IPS-NIHi7 (cell line): ENCODE data around the gene ITGAX.

Experiments
- DNase-seq: peaks from one replicate; pipeline ENCODE4 v3.0.0; 2012; ENCODE audit warnings: mixed read lengths; ENCODE audit errors: extremely low spot score

ITGAX gene

DNA sequence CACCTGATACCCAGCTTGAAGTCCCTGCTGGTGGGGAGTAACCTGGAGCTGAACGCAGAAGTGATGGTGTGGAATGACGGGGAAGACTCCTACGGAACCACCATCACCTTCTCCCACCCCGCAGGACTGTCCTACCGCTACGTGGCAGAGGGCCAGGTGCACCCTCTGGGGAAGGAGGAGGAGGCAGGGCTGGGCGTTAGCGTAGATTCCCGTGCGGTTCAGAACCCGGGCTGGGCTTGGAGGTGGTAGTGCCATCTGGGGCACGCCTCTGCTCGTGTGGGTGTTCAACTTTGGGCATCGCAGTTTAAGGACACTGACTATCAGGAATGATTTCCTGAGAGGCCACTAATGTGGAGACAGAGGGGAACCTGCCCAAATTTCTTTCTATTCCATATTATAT is 18.3 kb downstream of the ITGAX start:
- no peak for DNase-seq

DNA sequence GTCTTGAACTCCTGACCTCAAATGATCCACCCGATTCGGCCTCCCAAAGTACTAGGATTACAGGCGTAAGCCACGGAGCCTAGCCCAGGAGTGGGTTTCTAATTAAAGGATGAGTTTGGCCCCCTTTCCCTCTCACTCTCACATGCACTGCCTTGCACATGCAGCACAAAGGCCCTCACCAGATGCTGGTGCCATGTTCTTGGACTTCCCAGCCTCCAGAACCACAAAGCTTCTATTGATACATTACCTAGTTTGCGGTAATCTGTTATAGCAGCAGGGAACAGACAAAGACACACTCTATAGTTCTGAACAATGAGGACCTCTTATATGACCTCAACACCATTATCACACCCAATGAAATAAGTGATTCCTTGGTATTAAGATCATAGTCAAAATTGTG is 20.3 kb downstream of the ITGAX start:
- DNase-seq: no peak

DNA sequence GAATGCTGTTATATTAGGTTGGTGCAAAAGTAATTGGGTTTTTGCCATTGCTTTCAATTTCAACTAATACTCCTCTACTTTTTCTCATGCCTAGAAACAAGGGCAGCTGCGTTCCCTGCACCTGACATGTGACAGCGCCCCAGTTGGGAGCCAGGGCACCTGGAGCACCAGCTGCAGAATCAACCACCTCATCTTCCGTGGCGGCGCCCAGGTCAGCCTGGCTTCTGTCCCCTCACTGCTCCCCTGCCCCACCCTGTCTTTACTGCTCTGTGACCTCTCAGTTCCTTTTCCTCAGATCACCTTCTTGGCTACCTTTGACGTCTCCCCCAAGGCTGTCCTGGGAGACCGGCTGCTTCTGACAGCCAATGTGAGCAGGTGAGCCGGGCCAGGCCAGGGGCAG is 21.7 kb downstream of the ITGAX start:
- DNase-seq: no peak

DNA sequence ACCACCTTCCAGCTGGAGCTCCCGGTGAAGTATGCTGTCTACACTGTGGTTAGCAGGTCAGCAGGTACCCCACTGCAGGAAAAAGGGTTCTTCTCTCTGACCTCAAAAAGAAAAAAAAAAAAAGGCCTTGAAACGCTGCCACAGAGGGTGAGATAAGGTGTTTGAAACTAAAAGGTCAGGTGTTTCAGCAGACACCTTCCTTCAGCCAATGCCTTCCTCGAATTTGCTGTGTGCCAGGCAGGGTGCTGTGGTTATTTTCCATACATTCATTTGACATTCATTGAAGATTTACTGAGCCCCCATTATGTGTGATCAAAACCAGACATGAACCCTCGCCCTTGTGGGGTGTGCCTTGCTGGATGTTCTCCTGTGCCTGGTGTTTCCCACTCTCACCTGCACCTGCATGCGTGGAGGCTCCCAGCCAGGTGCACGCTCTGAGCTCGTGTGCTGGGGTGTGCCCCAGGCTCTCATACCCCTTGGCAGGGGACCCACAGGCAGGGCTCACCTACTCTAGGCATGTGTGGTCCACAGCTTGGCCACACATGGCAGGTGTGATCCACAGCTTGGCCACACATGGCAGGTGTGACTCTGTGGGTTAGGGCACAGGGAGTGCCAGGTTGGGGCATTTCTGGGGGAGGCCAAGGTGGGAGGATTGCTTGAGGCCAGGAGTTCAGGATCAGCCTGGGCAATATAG is 22.4 kb downstream of the ITGAX start:
- DNase-seq: no peak

DNA sequence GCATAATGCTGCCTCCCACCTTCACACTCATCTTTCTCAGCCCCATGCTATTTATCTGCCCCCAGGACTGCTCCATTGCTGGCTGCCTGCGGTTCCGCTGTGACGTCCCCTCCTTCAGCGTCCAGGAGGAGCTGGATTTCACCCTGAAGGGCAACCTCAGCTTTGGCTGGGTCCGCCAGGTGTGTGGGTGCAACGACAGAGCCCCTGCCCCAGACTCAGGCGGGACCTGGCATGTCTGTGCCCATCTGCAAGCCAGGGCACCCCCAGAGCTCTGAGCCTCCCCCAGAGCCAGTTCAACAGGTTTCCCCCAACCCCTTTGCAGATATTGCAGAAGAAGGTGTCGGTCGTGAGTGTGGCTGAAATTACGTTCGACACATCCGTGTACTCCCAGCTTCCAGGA is 25.2 kb downstream of the ITGAX start:
- no peak for DNase-seq

DNA sequence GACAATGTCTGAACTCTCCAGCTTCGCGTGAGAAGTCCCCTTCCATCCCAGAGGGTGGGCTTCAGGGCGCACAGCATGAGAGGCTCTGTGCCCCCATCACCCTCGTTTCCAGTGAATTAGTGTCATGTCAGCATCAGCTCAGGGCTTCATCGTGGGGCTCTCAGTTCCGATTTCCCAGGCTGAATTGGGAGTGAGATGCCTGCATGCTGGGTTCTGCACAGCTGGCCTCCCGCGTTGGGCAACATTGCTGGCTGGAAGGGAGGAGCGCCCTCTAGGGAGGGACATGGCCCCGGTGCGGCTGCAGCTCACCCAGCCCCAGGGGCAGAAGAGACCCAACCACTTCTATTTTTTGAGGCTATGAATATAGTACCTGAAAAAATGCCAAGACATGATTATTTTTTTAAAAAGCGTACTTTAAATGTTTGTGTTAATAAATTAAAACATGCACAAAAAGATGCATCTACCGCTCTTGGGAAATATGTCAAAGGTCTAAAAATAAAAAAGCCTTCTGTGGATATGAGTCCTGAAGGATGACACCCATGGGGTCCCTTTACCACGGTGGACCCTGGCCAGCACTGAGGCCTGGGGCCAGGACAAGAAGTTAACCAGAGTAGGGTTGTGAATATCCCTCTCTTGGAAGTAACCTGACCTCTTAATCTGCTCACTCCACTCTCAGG is 27.6 kb downstream of the ITGAX start:
- peak; percentile 93 for DNase-seq

DNA sequence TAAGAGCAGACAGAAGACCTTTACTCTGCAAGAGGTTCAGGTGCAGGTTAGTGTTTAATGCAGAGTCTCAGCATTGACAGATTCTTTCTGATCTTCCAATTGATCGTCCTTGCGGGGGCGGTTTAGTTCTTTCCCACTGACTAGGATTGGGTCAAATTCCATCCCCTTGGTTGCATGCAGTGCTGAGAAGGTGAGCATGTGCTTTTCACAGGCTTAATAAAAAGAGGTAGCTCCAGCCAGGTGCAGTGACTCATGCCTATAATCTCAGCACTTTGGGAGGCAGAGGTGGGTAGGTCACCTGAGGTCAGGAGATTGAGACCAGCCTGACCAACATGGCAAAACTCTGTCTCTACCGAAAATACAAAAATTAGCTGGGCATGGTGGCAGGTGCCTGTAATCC is 30.7 kb downstream of the ITGAX start:
- no peak for DNase-seq

DNA sequence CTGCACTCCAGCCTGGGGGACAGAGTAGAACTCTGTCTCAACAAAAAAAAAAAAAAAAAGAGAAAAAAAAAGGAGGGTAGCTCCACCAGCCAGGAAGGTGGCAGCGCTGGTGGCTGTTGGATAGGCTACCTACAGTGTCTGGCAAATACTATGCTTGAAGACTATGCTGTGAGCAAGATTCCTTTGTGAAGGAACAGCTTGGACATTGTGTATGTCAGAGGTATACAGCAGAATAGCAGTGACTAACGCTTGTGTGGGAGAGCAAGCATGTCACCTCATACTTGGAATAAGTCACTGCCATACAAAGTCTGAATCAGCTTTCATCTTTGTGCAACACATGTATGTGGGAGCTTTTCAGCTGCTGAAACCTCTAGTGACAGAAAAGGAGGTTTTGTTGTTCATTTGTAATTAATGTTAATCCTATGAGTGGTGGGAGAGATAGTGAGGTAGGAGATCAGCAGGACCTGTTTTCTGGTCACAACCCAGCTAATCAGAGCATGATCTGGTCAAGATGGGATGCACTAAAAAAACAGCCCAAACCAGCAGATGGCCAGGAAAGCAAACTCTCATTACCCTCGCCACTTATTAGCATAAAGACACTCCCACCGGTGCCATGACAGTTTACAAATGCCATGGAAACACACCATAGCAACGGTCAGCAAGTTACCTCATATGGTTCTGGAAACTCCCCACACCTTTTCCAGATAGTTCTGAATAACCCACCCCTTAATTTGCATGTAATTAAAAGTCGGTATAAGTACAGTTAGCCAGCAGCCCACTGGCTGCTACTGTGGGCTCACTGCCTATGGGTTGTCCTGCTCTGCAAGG is 31.4 kb downstream of the ITGAX start:
- no peak for DNase-seq

DNA sequence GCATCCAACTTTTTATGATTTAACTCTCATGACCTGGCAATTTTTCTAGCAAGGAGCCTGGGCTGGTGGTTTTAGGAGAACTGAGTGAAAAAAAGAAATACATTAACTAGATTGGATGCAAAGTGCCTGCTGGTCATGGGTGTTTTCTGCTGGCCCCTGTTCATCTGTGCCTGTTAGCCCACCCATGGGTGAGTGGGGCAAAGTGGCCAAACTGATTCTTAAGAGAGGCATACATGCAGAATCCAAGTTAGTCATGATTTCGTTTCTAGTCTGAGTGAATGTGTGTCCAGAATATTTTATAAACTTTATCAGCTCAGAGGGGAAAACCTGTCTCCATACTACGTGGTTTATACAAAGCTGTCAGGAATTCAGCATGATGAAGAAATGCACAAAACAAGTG is 33.6 kb downstream of the ITGAX start:
- no peak for DNase-seq

DNA sequence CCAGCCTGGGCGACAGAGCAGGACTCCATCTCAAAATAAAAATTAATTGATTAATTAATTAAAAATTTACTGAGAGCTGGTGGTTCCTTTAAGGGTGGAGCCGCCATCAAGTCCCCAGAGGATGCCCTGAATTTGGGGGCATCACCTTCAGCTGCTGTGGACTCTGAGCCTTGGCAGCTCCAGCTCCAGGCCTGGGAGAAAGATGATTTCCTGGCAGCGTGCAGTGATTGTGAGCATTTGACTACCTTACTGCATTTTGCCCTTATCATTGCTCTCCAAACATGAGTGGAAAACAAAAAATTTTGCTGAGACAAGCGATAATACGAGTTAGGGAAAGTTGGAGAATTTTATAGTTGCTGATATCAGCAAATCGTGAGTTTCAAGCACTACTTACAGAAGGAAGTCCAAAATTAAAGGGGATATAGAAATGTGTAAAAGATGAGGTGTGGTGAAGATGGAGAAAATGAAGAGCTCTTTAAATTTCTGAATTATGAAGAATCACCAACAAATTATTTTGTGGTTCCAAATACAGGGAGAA is 35.6 kb downstream of the ITGAX start:
- no peak for DNase-seq

DNA sequence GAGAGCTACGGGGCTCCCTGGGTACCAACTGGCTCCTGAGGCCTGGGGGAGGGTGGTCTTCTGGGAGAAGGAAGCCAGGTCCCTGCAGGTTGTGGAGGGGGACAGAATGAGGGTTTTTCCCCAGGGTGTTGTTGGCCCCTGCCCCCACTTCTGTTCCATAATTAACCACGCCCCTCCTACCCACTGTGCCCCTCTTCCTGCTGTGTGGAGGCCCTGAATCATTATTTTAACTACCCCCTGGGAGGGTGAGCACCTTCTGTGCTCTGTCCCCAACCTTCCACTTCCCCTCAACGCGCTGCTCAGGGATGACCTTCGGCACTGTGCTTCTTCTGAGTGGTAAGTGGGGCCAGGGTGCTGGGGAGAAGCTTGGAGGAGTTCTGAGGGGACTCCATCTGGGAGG is 38.1 kb downstream of the ITGAX start, which contains the start of gene ITGAD:
Gene ITGAD (plus strand): TSS at position 280 of the 400 bp plus-strand sequence. CDS start 26 bp downstream, at position 306.
- no peak for DNase-seq

DNA sequence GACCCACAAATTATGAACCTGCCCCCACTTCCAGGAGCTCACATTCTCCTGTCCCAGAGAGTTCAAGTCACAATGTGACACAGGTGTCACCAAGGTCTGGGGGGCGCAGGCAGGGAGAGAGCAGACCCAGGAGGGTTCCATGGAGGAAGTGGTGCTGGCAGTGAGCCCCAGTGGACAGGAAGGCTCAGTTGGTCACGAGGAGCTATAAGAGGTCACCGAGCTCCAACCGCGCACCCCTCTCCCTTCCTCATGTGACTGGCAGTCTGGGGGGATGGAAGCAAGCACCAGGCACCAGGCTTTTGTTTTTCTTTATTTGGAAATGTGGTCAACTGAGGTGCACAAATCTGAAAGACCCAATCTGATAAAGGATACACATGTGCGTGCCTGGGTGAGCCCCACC is 40.7 kb downstream of the ITGAX start:
- no peak for DNase-seq

DNA sequence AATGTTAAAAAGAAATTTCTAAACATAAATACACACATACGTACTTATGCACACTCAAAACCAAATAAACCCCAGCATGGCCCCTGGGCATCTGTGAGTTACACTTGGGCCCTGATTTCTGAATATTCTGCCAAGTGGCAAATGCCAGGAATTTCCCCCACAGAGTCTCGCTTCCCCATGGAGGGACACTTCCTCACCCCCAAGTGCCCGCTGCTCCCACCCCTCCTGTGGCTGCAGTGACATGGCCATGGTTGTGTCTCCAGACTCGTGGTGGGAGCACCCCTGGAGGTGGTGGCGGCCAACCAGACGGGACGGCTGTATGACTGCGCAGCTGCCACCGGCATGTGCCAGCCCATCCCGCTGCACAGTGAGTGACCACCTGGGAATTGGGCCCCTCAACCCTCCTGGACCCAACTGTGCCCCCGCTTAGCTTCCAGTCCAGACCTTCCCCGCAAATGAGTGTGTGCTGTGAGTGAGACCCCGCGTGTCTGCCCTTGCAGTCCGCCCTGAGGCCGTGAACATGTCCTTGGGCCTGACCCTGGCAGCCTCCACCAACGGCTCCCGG is 42.2 kb downstream of the ITGAX start:
- DNase-seq: no peak

DNA sequence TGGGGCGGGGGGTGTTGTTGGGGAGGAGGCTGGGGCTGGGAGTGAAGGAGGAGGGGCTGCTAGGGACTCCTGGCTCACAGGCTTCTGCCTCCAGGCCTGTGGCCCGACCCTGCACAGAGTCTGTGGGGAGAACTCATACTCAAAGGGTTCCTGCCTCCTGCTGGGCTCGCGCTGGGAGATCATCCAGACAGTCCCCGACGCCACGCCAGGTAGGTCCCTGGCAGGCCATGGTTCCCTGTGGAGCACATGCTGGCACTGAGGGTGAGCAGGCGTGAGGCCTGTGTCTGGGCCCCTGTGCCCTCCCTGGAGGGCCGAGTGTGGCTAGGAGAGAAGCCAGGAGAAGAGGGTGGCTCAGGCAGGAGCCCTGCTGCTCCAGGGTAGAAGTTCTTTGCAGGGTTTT is 42.7 kb downstream of the ITGAX start:
- no peak for DNase-seq

DNA sequence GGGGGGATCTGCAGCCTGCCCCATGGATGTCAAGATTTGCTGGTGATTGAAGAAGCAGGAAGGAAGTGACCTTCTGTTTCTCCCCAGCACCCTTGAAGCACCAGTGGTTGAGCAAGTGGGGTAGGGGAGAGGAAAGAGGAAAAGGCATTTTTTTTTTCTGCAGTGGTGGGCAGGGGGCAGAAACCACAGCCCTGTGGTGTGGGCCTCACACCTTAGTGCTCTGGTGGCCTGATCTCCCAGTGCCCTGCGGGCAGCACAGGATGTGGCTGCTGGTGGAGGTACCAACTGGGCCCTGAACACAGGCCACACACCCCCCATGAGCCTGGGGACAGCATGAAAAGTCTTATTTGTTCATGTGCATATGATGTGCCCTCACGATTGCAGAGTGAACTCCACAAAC is 45.2 kb downstream of the ITGAX start:
- DNase-seq: no peak

DNA sequence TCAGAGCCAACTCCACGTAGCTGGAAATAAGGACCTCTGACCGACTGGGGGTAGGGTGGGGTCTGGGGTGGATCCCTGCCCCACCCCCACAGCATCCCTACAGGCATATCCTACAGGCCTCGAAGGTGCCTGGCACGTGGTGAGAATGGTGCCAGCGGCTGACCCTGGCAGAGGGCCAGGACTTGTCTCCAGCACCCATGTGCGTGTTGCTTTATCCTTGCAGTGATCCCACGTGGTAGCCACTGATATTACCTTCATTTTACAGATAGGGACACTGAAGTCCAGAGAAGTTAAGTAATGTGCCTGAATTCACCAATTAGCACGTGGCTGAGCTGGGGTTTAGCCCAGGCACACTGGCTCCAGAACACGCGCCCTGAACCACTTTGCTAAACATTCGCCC is 46.5 kb downstream of the ITGAX start:
- no peak for DNase-seq

DNA sequence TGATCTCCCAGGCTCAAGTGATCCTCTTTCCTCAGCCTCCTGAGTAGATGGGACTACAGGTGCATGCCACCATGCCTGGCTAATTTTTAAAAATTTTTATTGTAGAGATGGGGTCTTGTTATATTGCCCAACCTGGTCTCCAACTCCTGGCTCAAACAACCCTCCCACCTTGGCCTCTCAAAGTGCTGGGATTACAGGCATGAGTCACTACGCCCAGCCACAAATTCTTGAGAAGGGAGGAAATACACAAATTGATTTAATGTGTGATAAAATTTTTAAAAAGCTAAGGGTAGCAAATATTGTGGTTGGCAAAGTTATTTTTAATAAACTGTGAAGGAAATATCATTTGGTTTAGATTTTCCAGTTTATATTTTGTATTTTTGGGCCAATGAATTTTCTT is 47.7 kb downstream of the ITGAX start:
- no peak for DNase-seq

DNA sequence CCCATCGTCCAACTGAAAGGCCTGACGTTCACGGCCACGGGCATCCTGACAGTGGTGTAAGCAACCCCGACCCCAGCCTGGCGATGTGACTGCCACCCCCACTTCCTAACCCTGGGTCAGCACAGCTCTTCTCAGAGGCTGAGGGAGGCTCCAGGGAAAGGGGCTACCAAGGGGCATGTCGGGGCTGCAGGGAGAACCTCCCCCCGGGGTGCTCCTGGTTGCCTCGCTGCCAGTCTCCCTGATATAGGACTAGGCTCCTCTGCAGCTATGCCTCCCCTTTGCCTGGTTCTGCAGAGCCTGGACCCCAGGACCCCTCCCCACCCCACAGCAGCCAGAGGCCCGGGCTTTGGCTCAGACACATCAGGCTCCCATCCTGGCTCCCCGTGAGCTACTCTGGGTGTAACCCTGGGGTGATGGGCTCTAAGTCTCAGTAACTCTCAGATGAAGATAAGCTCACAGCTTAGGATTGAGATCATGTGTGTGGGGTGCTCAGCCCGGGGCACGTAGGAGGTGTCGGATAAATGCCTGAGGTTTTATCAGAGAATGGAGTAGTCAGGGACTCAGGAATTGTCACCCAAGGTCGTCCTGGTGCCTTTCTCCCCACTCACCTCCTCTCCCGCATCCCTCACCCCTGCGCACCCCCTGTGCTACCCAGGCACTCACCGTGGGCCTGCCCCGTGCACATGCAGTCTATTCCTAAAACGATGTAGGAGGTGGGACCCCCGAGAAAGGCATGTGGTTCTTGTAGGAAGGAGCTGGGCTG is 48.8 kb downstream of the ITGAX start:
- no peak for DNase-seq

DNA sequence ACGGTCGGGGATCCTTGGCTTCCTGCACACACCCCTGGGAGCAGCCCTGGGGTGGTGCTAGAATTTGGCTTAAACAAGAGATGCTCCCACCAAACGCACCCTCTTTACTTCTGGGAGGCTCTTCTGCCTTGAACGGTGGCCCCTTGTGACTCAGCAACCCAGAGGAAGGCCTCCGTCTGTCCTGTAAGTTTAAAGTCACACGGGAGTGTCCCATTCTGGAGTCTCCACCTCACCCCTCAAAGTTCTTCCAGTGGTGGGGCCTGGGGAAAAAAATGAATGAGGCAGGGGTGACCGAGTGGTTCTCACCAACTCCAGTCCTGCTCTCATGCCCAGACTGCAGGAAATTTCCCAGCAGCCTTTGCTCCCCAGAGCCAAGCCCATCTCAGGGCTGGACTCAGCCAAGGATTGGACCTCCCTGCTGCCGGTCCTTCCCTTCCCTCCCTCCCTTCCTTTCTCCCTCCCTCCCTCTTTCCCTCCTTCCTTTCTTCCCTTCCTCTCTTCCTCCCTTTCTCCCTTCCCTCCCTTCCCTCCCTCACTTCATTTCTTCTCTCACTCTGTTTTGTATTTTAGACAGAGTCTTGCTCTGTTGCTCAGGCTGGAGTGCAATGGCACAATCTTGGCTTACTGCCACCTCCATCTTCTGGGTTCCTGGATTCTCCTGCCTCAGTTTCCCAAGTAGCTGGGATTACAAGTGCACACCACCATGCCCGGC is 49.5 kb downstream of the ITGAX start:
- DNase-seq: no peak

DNA sequence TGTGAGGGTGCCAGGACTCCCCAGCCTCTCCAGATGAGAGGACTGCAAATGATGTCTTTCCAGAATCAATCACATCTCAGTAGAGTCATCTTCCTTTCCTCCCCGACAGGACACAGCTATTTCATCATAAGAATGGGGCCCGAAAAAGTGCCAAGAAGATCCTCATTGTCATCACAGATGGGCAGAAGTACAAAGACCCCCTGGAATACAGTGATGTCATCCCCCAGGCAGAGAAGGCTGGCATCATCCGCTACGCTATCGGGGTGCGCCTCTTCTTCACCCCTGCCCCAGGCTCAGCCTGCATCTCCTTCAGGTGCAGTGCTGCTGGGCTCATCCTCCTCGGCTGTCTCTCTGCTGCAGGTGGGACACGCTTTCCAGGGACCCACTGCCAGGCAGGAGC is 52.4 kb downstream of the ITGAX start:
- DNase-seq: no peak

DNA sequence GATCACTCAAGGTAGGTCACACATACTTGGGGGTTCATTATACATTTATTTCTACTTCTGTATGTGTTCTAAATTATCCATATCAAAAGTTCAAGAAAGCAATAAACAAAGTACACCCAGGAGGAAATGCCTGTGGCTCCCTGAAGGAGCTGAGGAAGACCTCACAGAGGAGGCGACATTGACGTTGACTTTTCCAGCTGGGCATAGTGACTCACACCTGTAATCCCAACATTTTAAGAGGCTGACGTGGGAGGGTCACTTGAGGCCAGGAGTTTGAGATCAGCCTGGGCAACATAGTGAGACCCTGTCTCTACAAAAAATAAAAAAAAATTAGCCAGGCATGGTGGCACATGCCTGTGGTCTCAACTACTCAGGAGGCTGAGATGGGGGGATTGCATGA is 54.5 kb downstream of the ITGAX start:
- DNase-seq: no peak
